Panc1 (cell line): ENCODE measurements around the gene MSRB3. TPM values are rescaled to one million over a fixed set of nuclear protein-coding genes. Genes with fewer than 3 reads are reported as not detected.

Source experiments
- ATAC-seq: fragments of 200-7000 bp; cut with Tn5 transposase; 2 replicates; pipeline ENCODE4 v1.9.1; 2020; ENCODE audit warnings: mild to moderate bottlenecking, moderate library complexity
- BruUV-seq: library from RNA; stranded (reverse); fragments of 400-500 nt; replicated peaks from 2 replicates; lab custom pipeline; 2021; lab: Mats Ljungman, UMichigan
- CTCF ChIA-PET: fragments of 300-600 bp; sonication (Branson Sonifier 250); formaldehyde crosslinking; loops from one replicate; lab custom pipeline; 2022; ENCODE audit warnings: antibody characterized with exemption; lab: Charles Lee
- POLR2A ChIA-PET: fragments of 300-600 bp; sonication (Branson Sonifier 250); formaldehyde crosslinking; loops from one replicate; lab custom pipeline; 2022; ENCODE audit warnings: antibody characterized with exemption; lab: Charles Lee
- DNase-seq: peaks from one replicate; pipeline ENCODE4 v3.0.0-alpha.2; 2010; ENCODE audit warnings: low read depth, low spot score
- H3K27ac ChIP-seq: 2 replicates; pipeline ENCODE4 v1.5.1; 2011; ENCODE audit warnings: mild to moderate bottlenecking, low read length, inconsistent platforms
- H3K27me3 ChIP-seq: fragments of 200-500 bp; sonication (Bioruptor generic); 2 replicates; pipeline ENCODE4 v1.6.0; 2014; ENCODE audit warnings: low read length, inconsistent platforms; ENCODE audit not compliant: control insufficient read depth, insufficient read depth
- H3K36me3 ChIP-seq: fragments of 200-500 bp; sonication (Bioruptor generic); 2 replicates; pipeline ENCODE4 v1.5.1; 2014; ENCODE audit warnings: inconsistent platforms, mild to moderate bottlenecking, low read length, moderate library complexity; ENCODE audit not compliant: control insufficient read depth, insufficient read depth
- H3K4me1 ChIP-seq: 2 replicates; pipeline ENCODE4 v1.5.1; 2011; ENCODE audit warnings: inconsistent platforms, mild to moderate bottlenecking, low read length, moderate library complexity; ENCODE audit not compliant: control insufficient read depth, insufficient read depth
- H3K4me3 ChIP-seq, 2 experiments: 2 replicates each; pipeline ENCODE4 v1.5.1; 2011 to 2012; ENCODE audit warnings: low read depth in 2 of 2, low read length in 2 of 2, mild to moderate bottlenecking in 2 of 2, inconsistent platforms in 1 of 2, moderate library complexity in 1 of 2
- H3K9me3 ChIP-seq: fragments of 200-500 bp; sonication (Bioruptor generic); 2 replicates; pipeline ENCODE4 v1.5.1; 2014; ENCODE audit warnings: low read depth, mild to moderate bottlenecking, inconsistent platforms, low read length, moderate library complexity; ENCODE audit not compliant: control insufficient read depth, insufficient read depth
- CTCF ChIP-seq: fragments of 450-650 bp; IDR thresholded peaks from 2 replicates; pipeline ENCODE4 v1.5.1; 2017; ENCODE audit warnings: mild to moderate bottlenecking
- POLR2AphosphoS5 ChIP-seq: IDR thresholded peaks from 2 replicates; pipeline ENCODE4 v1.6.1; 2012; ENCODE audit warnings: mild to moderate bottlenecking, low read depth, low read length, moderate library complexity
- SIN3A ChIP-seq: IDR thresholded peaks from 2 replicates; pipeline ENCODE4 v1.6.1; 2012; ENCODE audit warnings: low read depth, mild to moderate bottlenecking, low read length, moderate library complexity, borderline replicate concordance; ENCODE audit not compliant: insufficient read depth
- TCF7L2 ChIP-seq: IDR thresholded peaks from 2 replicates; pipeline ENCODE4 v1.6.1; 2011; ENCODE audit warnings: mild to moderate bottlenecking, low read depth, low read length, inconsistent platforms
- in situ Hi-C: cut with HindIII; loops from 2 replicates; pipeline ENCODE4 v1.10.0; 2016; ENCODE audit warnings: low sequenced_read_pairs, low pct_unique_long_range_greater_than_20kb
- intact Hi-C: fragments of 100-400 bp; cut with micrococcal nuclease; formaldehyde crosslinking; loops from one replicate; pipeline ENCODE4 v1.10.0; 2022; ENCODE audit not compliant: unreplicated experiment
- total RNA-seq: library from RNA; stranded (reverse); gene quantifications from one replicate; pipeline ENCODE4 v1.2.1, GENCODE V29; 2021; ENCODE audit not compliant: unreplicated experiment
- TF ChIP-seq, protein P1 (sequence below), 2 experiments: IDR thresholded peaks; 2 replicates each; pipeline ENCODE4 v1.6.1; 2011 to 2012; ENCODE audit warnings: low read depth in 2 of 2, control low read depth in 1 of 2, low read length in 1 of 2, mild to moderate bottlenecking in 1 of 2, moderate library complexity in 1 of 2; ENCODE audit not compliant: insufficient read depth in 1 of 2

Gene MSRB3
- total RNA-seq, 1 experiment from 2014 or later, result 89.7 TPM

DNA sequence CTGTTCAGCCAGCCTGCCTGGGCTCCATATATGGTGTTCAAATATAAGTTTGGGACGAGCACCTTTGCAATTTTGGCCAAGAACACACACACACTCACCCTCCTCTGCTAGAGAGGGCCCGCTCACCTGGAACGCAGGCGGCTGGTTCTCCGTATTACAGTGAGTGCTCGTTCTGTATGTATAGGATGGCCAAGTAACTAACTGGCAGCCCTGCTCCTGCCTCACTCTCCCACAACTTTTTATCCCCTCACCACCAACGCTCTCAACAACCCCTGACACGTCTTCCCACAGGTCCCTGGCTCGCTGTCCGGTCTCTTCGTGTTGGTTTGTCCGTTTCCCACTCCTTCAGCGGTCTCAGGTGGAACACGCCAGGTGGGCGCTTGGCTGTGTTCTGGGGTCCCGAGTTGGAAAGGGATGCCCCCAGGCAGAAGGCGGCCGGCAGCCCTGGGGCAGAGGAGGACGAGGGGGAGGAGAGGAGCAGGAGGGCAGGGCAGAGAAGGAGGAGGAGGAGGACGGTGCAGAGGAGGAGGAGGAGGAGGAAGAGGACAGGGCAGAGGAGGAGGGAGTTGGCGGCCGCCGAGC is 398 bp upstream of the MSRB3 start:
- ChIA-PET CTCF (no interaction called here), POLR2A (no interaction called here)
- Histone ChIP-seq H3K4me1 (peaks cover 19% of the 10 kb centered on the region), H3K27me3 (no peaks in the 10 kb centered on the region), H3K4me3 (peak overlapping the region; percentile 77 to 84), H3K36me3 (no peaks in the 10 kb centered on the region), H3K27ac (peak overlapping the region; percentile 93), H3K9me3 (no peaks in the 10 kb centered on the region)
- intact Hi-C loops, result no loop called here
- TF ChIP-seq TCF7L2 (no peak), SIN3A (no peak), POLR2AphosphoS5 (no peak), CTCF (no peak)
- TF ChIP-seq, protein P1, sequence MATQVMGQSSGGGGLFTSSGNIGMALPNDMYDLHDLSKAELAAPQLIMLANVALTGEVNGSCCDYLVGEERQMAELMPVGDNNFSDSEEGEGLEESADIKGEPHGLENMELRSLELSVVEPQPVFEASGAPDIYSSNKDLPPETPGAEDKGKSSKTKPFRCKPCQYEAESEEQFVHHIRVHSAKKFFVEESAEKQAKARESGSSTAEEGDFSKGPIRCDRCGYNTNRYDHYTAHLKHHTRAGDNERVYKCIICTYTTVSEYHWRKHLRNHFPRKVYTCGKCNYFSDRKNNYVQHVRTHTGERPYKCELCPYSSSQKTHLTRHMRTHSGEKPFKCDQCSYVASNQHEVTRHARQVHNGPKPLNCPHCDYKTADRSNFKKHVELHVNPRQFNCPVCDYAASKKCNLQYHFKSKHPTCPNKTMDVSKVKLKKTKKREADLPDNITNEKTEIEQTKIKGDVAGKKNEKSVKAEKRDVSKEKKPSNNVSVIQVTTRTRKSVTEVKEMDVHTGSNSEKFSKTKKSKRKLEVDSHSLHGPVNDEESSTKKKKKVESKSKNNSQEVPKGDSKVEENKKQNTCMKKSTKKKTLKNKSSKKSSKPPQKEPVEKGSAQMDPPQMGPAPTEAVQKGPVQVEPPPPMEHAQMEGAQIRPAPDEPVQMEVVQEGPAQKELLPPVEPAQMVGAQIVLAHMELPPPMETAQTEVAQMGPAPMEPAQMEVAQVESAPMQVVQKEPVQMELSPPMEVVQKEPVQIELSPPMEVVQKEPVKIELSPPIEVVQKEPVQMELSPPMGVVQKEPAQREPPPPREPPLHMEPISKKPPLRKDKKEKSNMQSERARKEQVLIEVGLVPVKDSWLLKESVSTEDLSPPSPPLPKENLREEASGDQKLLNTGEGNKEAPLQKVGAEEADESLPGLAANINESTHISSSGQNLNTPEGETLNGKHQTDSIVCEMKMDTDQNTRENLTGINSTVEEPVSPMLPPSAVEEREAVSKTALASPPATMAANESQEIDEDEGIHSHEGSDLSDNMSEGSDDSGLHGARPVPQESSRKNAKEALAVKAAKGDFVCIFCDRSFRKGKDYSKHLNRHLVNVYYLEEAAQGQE (IDR thresholded peaks at IDR 0.05; ENCODE audit: insufficient read depth in 1 of 2, low read depth in 2 of 2, low read length in 1 of 2), result no peak
- ATAC-seq (peak; percentile 18), DNase-seq (no peak)
- in situ Hi-C loops, result no loop called here
- BruUV-seq, result no TSS peak

DNA sequence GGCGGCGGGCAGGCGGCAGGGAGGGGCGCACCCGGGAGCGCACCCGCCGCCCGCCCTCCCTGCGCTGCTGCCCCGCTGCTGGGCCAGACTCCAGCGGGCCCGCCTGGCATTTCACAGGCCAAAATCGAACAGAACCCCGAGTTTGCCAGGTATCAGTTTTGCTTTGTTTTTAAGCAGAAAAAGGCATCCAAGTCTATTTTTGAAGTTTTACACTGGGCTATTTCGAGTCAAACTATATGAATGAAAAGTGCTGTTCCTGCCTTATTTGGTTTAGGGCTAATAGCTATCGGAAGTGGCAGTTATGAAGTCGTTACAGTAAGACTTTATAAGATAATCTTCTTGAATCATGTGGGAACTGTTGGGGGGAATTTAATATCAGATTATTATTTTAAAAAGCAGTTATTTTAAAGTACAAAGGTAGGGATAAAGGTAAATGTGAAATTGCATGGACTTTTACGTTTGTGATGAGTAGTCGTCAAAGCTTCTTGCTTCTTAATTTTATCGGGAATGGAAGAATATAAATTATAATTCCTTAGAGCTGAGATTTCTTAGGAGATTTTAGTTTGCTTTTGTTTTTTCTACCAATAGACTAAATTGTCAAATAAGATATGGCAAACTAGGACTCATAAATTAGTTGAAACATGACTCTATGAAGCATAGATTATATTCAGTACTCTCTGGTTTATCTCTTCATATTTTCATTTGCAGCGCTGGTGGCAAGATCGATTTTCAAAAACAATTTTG is 1.1 kb downstream of the MSRB3 start:
- no peaks in the 10 kb centered on the region for H3K36me3 ChIP-seq
- in situ Hi-C loops (no loop called here), intact Hi-C loops (no loop called here)
- ChIA-PET CTCF (no interaction called here), POLR2A (no interaction called here)
- no peaks in the 10 kb centered on the region for H3K27me3 ChIP-seq
- peak overlapping the region; percentile 77 to 84 for H3K4me3 ChIP-seq
- H3K4me1 ChIP-seq, result peaks cover 19% of the 10 kb centered on the region
- ATAC-seq, result peak; percentile 82
- no peak for DNase-seq
- BruUV-seq, result no TSS peak
- TF ChIP-seq SIN3A (no peak), TCF7L2 (no peak), POLR2AphosphoS5 (no peak), CTCF (no peak)
- TF ChIP-seq, protein P1 (IDR thresholded peaks at IDR 0.05; ENCODE audit: insufficient read depth in 1 of 2, low read depth in 2 of 2, low read length in 1 of 2), result no peak
- H3K9me3 ChIP-seq, result no peaks in the 10 kb centered on the region
- H3K27ac ChIP-seq, result peak overlapping the region; percentile 93
